K562 (cell line): ENCODE results near the gene RUVBL2. TPM values are rescaled to one million over a fixed set of nuclear protein-coding genes. Genes with fewer than 3 reads are reported as not detected.
A peak's percentile ranks its signal among the peaks of the same experiment; 100 is the strongest.

ENCODE experiments used
- CTBP1 ChIP-seq: fragments of 450-650 bp; IDR thresholded peaks from 2 replicates; pipeline ENCODE4 v1.6.1; 2016; ENCODE audit warnings: borderline replicate concordance
- DDX20 ChIP-seq: fragments of 450-650 bp; IDR thresholded peaks from 2 replicates; pipeline ENCODE4 v1.6.1; 2016; ENCODE audit warnings: missing genetic modification characterization, low read depth, mild to moderate bottlenecking, missing compliant biosample characterization, moderate library complexity
- POU5F1 ChIP-seq: fragments of 150-350 bp; IDR thresholded peaks from 2 replicates; pipeline ENCODE4 v1.6.1; 2014; ENCODE audit warnings: borderline replicate concordance, low read length, low read depth, mild to moderate bottlenecking; ENCODE audit not compliant: partially characterized antibody
- PREB ChIP-seq: sonication (generic); formaldehyde crosslinking; IDR thresholded peaks from 2 replicates; pipeline ENCODE4 v1.8.1; 2023; ENCODE audit warnings: mild to moderate bottlenecking, missing genetic modification reagents
- SP1 ChIP-seq: sonication (generic); formaldehyde crosslinking; IDR thresholded peaks from 2 replicates; pipeline ENCODE4 v1.8.1; 2022; ENCODE audit warnings: mild to moderate bottlenecking, missing genetic modification reagents
- XRCC5 ChIP-seq: fragments of 200-400 bp; formaldehyde crosslinking; IDR thresholded peaks from 2 replicates; pipeline ENCODE4 v1.6.1; 2017; ENCODE audit warnings: low read depth, mild to moderate bottlenecking, low read length
- ZFPM2 ChIP-seq: fragments of 250-450 bp; sonication (Bioruptor Pico); IDR thresholded peaks from 2 replicates; pipeline ENCODE4 v1.5.1; 2022; ENCODE audit warnings: mild to moderate bottlenecking
- ZNF197 ChIP-seq: fragments of 200-800 bp; sonication (Bioruptor generic); IDR thresholded peaks from 2 replicates; pipeline ENCODE4 v1.6.1; 2016; ENCODE audit warnings: low read depth, missing genetic modification characterization, missing compliant biosample characterization
- ZNF592 ChIP-seq: fragments of 450-650 bp; IDR thresholded peaks from 2 replicates; pipeline ENCODE4 v1.6.1; 2017; ENCODE audit warnings: antibody characterized with exemption, mild to moderate bottlenecking
- polyA plus RNA-seq, 8 experiments: library from polyadenylated mRNA; depleted of rRNA in 4 of 8; stranded (reverse) in 5 of 8; unstranded in 3 of 8; fragments of >200 nt; fragmentation: Nextera tagmentation in 2 of 8; fragmentation: Illumina TruSeq in 1 of 8; extraction: Ambion mirVana in 2 of 8; extraction: Trizol in 1 of 8; gene quantifications; 2 replicates each; pipeline versions ENCODE4 v1.2.1 to v1.2.3, GENCODE V29; 2011 to 2014; ENCODE audit warnings: inconsistent platforms in 1 of 8, missing spikeins in 1 of 8
- total RNA-seq, 7 experiments: library from RNA; depleted of rRNA in 6 of 7; stranded (reverse); fragments of >200 nt in 6 of 7; fragmentation: Illumina TruSeq in 2 of 7; extraction: Trizol in 2 of 7; gene quantifications; 2 replicates each; pipeline versions ENCODE4 v1.2.1 to v1.2.3, GENCODE V29; 2011 to 2021; ENCODE audit warnings: low replicate concordance in 1 of 7
- TF ChIP-seq, protein P1 (sequence below): fragments of 450-650 bp; formaldehyde crosslinking; IDR thresholded peaks from 2 replicates; pipeline ENCODE4 v1.4.0; 2022; ENCODE audit warnings: missing genetic modification characterization
- TF ChIP-seq, protein P2 (sequence below): fragments of 450-650 bp; IDR thresholded peaks from 2 replicates; pipeline ENCODE4 v1.6.1; 2018; ENCODE audit not compliant: partially characterized antibody
- TF ChIP-seq, protein P3 (sequence below): fragments of 250-450 bp; sonication (Bioruptor Pico); IDR thresholded peaks from 2 replicates; pipeline ENCODE4 v1.5.0; 2021; ENCODE audit warnings: mild to moderate bottlenecking, borderline replicate concordance

The RUVBL2 gene
- total and polyA plus RNA-seq, 9 of the 15 experiments (the other 6 are each of a cell fraction or from before 2014, with no cell fraction given): 71.4 to 453 (median 237) TPM

DNA sequence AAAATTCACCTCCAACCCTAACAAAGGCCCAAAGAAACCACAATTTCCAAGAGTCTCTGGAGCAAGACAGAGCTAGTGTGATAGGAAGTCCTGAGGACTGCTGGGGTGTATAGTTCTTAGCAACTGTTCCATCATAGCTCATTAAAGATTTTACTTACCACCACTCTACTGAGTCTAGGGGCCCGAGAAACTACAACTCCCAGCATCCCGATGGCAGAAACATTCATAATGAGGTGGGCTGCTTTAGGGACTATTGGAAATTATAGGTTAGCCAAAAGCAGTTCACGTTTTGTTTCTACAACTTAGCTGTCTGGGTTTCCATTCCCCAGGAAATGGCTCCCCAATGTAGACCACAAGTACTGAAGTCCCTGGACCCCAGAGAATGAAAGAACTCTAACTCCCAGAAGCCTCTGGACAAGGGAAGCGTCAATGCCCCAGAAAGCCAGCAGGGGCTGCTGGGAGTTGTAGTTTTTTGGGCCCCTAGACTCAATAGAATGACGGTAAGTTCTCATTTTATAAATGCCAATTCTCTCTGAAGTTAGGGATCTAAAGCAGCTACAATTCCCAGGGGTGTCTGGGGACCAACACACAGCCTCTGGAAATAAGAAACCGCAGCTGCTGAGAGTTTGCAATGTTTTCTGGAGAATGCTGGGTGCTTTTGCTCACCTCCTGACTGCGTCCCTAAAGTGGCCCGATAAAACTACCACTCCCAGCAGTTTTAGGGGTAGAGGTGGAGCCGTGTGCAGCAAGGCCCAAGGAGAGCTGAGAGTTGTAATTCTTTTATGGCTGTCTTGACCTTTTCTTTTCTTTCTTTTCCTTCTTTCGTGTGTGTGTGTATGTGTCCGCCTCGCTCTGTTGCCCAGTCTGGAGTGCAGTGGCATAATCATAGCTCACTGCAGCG lies 17.5 kb upstream of the RUVBL2 start (continued):
- TF ChIP-seq, protein P1, sequence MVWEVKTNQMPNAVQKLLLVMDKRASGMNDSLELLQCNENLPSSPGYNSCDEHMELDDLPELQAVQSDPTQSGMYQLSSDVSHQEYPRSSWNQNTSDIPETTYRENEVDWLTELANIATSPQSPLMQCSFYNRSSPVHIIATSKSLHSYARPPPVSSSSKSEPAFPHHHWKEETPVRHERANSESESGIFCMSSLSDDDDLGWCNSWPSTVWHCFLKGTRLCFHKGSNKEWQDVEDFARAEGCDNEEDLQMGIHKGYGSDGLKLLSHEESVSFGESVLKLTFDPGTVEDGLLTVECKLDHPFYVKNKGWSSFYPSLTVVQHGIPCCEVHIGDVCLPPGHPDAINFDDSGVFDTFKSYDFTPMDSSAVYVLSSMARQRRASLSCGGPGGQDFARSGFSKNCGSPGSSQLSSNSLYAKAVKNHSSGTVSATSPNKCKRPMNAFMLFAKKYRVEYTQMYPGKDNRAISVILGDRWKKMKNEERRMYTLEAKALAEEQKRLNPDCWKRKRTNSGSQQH: no peak
- TF ChIP-seq ZNF197 (CRISPR knock-in tag): peak; percentile 82; the same call in 1 of the 2 replicates
- TF ChIP-seq PREB: no peak
- 0 out of 2 replicates have a peak, but pooled peaks have one; percentile 57 for TF ChIP-seq DDX20 (tag)
- TF ChIP-seq, protein P2, sequence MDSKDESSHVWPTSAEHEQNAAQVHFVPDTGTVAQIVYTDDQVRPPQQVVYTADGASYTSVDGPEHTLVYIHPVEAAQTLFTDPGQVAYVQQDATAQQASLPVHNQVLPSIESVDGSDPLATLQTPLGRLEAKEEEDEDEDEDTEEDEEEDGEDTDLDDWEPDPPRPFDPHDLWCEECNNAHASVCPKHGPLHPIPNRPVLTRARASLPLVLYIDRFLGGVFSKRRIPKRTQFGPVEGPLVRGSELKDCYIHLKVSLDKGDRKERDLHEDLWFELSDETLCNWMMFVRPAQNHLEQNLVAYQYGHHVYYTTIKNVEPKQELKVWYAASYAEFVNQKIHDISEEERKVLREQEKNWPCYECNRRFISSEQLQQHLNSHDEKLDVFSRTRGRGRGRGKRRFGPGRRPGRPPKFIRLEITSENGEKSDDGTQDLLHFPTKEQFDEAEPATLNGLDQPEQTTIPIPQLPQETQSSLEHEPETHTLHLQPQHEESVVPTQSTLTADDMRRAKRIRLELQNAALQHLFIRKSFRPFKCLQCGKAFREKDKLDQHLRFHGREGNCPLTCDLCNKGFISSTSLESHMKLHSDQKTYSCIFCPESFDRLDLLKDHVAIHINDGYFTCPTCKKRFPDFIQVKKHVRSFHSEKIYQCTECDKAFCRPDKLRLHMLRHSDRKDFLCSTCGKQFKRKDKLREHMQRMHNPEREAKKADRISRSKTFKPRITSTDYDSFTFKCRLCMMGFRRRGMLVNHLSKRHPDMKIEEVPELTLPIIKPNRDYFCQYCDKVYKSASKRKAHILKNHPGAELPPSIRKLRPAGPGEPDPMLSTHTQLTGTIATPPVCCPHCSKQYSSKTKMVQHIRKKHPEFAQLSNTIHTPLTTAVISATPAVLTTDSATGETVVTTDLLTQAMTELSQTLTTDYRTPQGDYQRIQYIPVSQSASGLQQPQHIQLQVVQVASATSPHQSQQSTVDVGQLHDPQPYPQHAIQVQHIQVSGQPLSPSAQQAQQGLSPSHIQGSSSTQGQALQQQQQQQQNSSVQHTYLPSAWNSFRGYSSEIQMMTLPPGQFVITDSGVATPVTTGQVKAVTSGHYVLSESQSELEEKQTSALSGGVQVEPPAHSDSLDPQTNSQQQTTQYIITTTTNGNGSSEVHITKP: peak; percentile 17
- peak; percentile 24 for TF ChIP-seq POU5F1
- peak; percentile 54; the same call in 1 of the 2 replicates for TF ChIP-seq SP1
- TF ChIP-seq CTBP1: no peak
- peak; percentile 91 for TF ChIP-seq ZNF592
- TF ChIP-seq, protein P3, sequence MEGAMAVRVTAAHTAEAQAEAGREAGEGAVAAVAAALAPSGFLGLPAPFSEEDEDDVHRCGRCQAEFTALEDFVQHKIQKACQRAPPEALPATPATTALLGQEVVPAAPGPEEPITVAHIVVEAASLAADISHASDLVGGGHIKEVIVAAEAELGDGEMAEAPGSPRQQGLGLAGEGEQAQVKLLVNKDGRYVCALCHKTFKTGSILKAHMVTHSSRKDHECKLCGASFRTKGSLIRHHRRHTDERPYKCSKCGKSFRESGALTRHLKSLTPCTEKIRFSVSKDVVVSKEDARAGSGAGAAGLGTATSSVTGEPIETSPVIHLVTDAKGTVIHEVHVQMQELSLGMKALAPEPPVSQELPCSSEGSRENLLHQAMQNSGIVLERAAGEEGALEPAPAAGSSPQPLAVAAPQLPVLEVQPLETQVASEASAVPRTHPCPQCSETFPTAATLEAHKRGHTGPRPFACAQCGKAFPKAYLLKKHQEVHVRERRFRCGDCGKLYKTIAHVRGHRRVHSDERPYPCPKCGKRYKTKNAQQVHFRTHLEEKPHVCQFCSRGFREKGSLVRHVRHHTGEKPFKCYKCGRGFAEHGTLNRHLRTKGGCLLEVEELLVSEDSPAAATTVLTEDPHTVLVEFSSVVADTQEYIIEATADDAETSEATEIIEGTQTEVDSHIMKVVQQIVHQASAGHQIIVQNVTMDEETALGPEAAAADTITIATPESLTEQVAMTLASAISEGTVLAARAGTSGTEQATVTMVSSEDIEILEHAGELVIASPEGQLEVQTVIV (CRISPR knock-in tag): no peak
- TF ChIP-seq ZFPM2 (CRISPR knock-in tag): no peak
- TF ChIP-seq XRCC5: 0 out of 2 replicates have a peak, but pooled peaks have one; percentile 38
